PC-9 (cell line): ENCODE measurements around the gene HADH.

Experiments used
- EZH2 ChIP-seq: fragments of 200-600 bp; sonication (generic); IDR thresholded peaks from 2 replicates; pipeline ENCODE4 v1.8.0; 2017; ENCODE audit warnings: antibody characterized with exemption, low read depth
- TF ChIP-seq, protein P1 (sequence below): fragments of 200-600 bp; sonication (generic); conservative IDR thresholded peaks from 2 replicates; pipeline ENCODE4 v1.6.1; 2017; ENCODE audit warnings: mixed run types, antibody characterized with exemption, mild to moderate bottlenecking, moderate library complexity

DNA sequence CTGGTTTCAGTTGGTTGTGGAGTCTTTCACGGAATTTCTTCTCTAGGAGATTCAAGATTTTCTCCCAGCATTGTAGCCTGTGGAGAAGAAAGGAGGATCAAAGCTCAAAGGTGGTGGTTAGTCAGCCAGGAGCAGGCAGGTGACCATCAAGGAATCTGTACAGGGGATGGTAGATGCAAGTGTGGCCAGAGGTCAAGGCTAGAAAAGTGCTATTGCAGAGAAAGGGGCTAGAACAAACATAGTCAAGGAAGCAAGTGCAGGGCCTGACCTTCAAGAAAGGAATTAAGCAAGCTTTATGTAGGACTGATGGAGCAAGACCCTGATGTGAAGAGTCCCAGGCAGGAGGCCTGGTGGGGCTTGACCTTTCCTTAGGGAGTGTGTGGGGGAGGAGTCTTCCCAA lies 16.1 kb downstream of the HADH start:
- TF ChIP-seq, protein P1, sequence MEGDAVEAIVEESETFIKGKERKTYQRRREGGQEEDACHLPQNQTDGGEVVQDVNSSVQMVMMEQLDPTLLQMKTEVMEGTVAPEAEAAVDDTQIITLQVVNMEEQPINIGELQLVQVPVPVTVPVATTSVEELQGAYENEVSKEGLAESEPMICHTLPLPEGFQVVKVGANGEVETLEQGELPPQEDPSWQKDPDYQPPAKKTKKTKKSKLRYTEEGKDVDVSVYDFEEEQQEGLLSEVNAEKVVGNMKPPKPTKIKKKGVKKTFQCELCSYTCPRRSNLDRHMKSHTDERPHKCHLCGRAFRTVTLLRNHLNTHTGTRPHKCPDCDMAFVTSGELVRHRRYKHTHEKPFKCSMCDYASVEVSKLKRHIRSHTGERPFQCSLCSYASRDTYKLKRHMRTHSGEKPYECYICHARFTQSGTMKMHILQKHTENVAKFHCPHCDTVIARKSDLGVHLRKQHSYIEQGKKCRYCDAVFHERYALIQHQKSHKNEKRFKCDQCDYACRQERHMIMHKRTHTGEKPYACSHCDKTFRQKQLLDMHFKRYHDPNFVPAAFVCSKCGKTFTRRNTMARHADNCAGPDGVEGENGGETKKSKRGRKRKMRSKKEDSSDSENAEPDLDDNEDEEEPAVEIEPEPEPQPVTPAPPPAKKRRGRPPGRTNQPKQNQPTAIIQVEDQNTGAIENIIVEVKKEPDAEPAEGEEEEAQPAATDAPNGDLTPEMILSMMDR: no peak
- TF ChIP-seq EZH2: no peak
